H1 (cell line): ENCODE data around the gene RABEP2. TPM values are rescaled to one million over a fixed set of nuclear protein-coding genes. Genes with fewer than 3 reads are reported as not detected.
A peak's percentile ranks its signal among the peaks of the same experiment; 100 is the strongest.

Experiments
- CTCF ChIA-PET: fragments of 300-600 bp; sonication (Branson Sonifier 250); formaldehyde crosslinking; loops from one replicate; lab custom pipeline; 2021; ENCODE audit not compliant: partially characterized antibody; lab: Charles Lee
- POLR2A ChIA-PET: fragments of 300-600 bp; sonication (Branson Sonifier 250); formaldehyde crosslinking; loops from one replicate; lab custom pipeline; 2021; ENCODE audit warnings: inconsistent platforms; ENCODE audit not compliant: partially characterized antibody; lab: Charles Lee
- DNase-seq, 2 experiments: peaks; one replicate each; pipeline versions ENCODE4 v3.0.0 to v3.0.0-alpha.2; 2010 to 2022; ENCODE audit warnings: low spot score in 2 of 2, low read depth in 1 of 2, mixed read lengths in 1 of 2
- FAIRE-seq: peaks from 2 replicates; lab custom pipeline; 2011; peaks lifted over from hg19 to GRCh38; lab: Jason Lieb, UNC
- H2AFZ ChIP-seq: 2 replicates; pipeline ENCODE4 v1.8.1; 2012; ENCODE audit warnings: low read length, inconsistent platforms
- H2AK5ac ChIP-seq: 2 replicates; pipeline ENCODE4 v1.6.1; 2013; ENCODE audit warnings: low read depth, low read length
- H2BK120ac ChIP-seq: replicated peaks from 2 replicates; pipeline ENCODE3; 2013; ENCODE audit warnings: low read depth, low read length, inconsistent platforms
- H2BK12ac ChIP-seq: 2 replicates; pipeline ENCODE4 v1.6.1; 2013; ENCODE audit warnings: low read depth, low read length
- H2BK15ac ChIP-seq: 2 replicates; pipeline ENCODE4 v1.6.1; 2013; ENCODE audit warnings: low read length
- H2BK20ac ChIP-seq: 2 replicates; pipeline ENCODE4 v1.6.1; 2013; ENCODE audit warnings: low read length
- H2BK5ac ChIP-seq: 2 replicates; pipeline ENCODE4 v1.6.1; 2013; ENCODE audit warnings: low read depth, low read length
- H3K14ac ChIP-seq: 2 replicates; pipeline ENCODE4 v1.6.1; 2013; ENCODE audit warnings: inconsistent platforms; ENCODE audit not compliant: insufficient read length
- H3K18ac ChIP-seq: 2 replicates; pipeline ENCODE4 v1.6.1; 2013; ENCODE audit warnings: low read length; ENCODE audit errors: extremely low read depth
- H3K23ac ChIP-seq: 2 replicates; pipeline ENCODE4 v1.6.1; 2013; ENCODE audit warnings: inconsistent platforms; ENCODE audit not compliant: insufficient read length
- H3K23me2 ChIP-seq: 2 replicates; pipeline ENCODE4 v1.6.1; 2013; ENCODE audit warnings: low read depth, low read length
- H3K27ac ChIP-seq: 2 replicates; pipeline ENCODE4 v1.6.1; 2011; ENCODE audit warnings: low read depth, low read length, inconsistent platforms
- H3K27me3 ChIP-seq, 4 experiments: replicated peaks in 1 of 4; 1 replicate in 1 of 4; 2 replicates in 3 of 4; pipeline versions ENCODE4 v1.6.1 to v1.8.1; 2011 to 2013; ENCODE audit warnings: low read length in 3 of 4, mild to moderate bottlenecking in 3 of 4, inconsistent platforms in 2 of 4, mixed read lengths in 2 of 4, moderate library complexity in 1 of 4; ENCODE audit not compliant: control insufficient read depth in 3 of 4, insufficient read depth in 3 of 4; ENCODE audit errors: extremely low read depth in 1 of 4
- H3K36me3 ChIP-seq, 4 experiments: 2 replicates each; pipeline versions ENCODE4 v1.6.1 to v1.8.1; 2011 to 2013; ENCODE audit warnings: mild to moderate bottlenecking in 4 of 4, low read length in 3 of 4, moderate library complexity in 2 of 4, control low read depth in 1 of 4, inconsistent platforms in 1 of 4; ENCODE audit not compliant: insufficient read depth in 4 of 4, control insufficient read depth in 2 of 4
- H3K4ac ChIP-seq: replicated peaks from 2 replicates; pipeline ENCODE3; 2013; ENCODE audit warnings: low read length, low read depth, mixed read lengths, inconsistent platforms; ENCODE audit not compliant: insufficient read length
- H3K4me1 ChIP-seq, 4 experiments: replicated peaks in 1 of 4; 1 replicate in 1 of 4; 2 replicates in 3 of 4; pipeline versions ENCODE4 v1.6.1 to v1.8.1; 2011 to 2013; ENCODE audit warnings: low read length in 3 of 4, inconsistent platforms in 2 of 4, mixed read lengths in 1 of 4; ENCODE audit not compliant: insufficient read depth in 4 of 4, control insufficient read depth in 3 of 4
- H3K4me2 ChIP-seq, 2 experiments: 2 replicates each; pipeline versions ENCODE4 v1.6.1 to v1.8.1; 2011 to 2013; ENCODE audit warnings: low read depth in 2 of 2, low read length in 2 of 2, control low read depth in 1 of 2, inconsistent platforms in 1 of 2, mild to moderate bottlenecking in 1 of 2; ENCODE audit not compliant: insufficient read depth in 1 of 2
- H3K4me3 ChIP-seq, 4 experiments: fragments of 200-600, 300-600 bp in 1 of 4; sonication (generic), shearing (Covaris generic), sonication (Bioruptor Twin) in 1 of 4; 2 replicates each; pipeline versions ENCODE4 v1.5.1 to v1.8.1; 2011 to 2016; ENCODE audit warnings: low read length in 4 of 4, low read depth in 3 of 4, control low read depth in 2 of 4, inconsistent platforms in 2 of 4, mild to moderate bottlenecking in 2 of 4, mixed read lengths in 1 of 4, moderate library complexity in 1 of 4; ENCODE audit not compliant: insufficient read depth in 2 of 4; ENCODE audit errors: extremely low read depth in 1 of 4
- H3K56ac ChIP-seq: replicated peaks from 2 replicates; pipeline ENCODE3; 2013; ENCODE audit warnings: low read depth, mild to moderate bottlenecking, mixed read lengths, low read length, inconsistent platforms; ENCODE audit not compliant: insufficient read length
- H3K79me1 ChIP-seq: 2 replicates; pipeline ENCODE4 v1.6.1; 2013; ENCODE audit warnings: low read depth, low read length, control low read depth
- H3K79me2 ChIP-seq, 2 experiments: 2 replicates each; pipeline versions ENCODE4 v1.6.1 to v1.8.1; 2012 to 2013; ENCODE audit warnings: low read length in 2 of 2, mild to moderate bottlenecking in 2 of 2, inconsistent platforms in 1 of 2; ENCODE audit not compliant: insufficient read depth in 2 of 2, control insufficient read depth in 1 of 2
- H3K9ac ChIP-seq, 4 experiments: replicated peaks in 1 of 4; 1 replicate in 1 of 4; 2 replicates in 3 of 4; pipeline versions ENCODE4 v1.6.1 to v1.8.1; 2011 to 2013; ENCODE audit warnings: low read depth in 3 of 4, low read length in 3 of 4, control low read depth in 2 of 4, mild to moderate bottlenecking in 2 of 4, moderate library complexity in 2 of 4, inconsistent platforms in 1 of 4; ENCODE audit errors: extremely low read depth in 1 of 4
- H3K9me3 ChIP-seq, 2 experiments: 2 replicates each; pipeline versions ENCODE4 v1.6.1 to v1.8.1; 2012 to 2013; ENCODE audit warnings: mild to moderate bottlenecking in 2 of 2, moderate library complexity in 2 of 2, control low read depth in 1 of 2, inconsistent platforms in 1 of 2, low read depth in 1 of 2, low read length in 1 of 2, mixed read lengths in 1 of 2; ENCODE audit not compliant: insufficient read depth in 2 of 2
- H4K20me1 ChIP-seq, 2 experiments: replicated peaks in 1 of 2; 2 replicates each; pipeline versions ENCODE3 to v1.8.1; 2011 to 2013; ENCODE audit warnings: inconsistent platforms in 2 of 2, low read length in 2 of 2, mild to moderate bottlenecking in 1 of 2; ENCODE audit not compliant: insufficient read depth in 2 of 2, control insufficient read depth in 1 of 2
- H4K5ac ChIP-seq: 2 replicates; pipeline ENCODE4 v1.6.1; 2013; ENCODE audit warnings: low read length, low read depth, mixed read lengths, inconsistent platforms; ENCODE audit not compliant: insufficient read length
- H4K8ac ChIP-seq: 2 replicates; pipeline ENCODE4 v1.8.0; 2013; ENCODE audit warnings: mild to moderate bottlenecking, moderate library complexity, low read length, inconsistent platforms; ENCODE audit not compliant: insufficient read depth; ENCODE audit errors: extremely low read depth
- H4K91ac ChIP-seq: replicated peaks from 2 replicates; pipeline ENCODE3; 2013; ENCODE audit warnings: low read length, mixed read lengths, inconsistent platforms; ENCODE audit not compliant: insufficient read length
- BACH1 ChIP-seq: IDR thresholded peaks from 2 replicates; pipeline ENCODE4 v1.6.1; 2012; ENCODE audit warnings: low read length, improper control_type of control experiment
- BRCA1 ChIP-seq: IDR thresholded peaks from 2 replicates; pipeline ENCODE4 v1.6.1; 2012; ENCODE audit warnings: low read depth, low read length, improper control_type of control experiment
- KDM4A ChIP-seq: IDR thresholded peaks from one replicate; pipeline ENCODE4 v1.7.1; 2012; ENCODE audit warnings: low read depth, mild to moderate bottlenecking, moderate library complexity, low read length, inconsistent platforms; ENCODE audit not compliant: severe bottlenecking
- NANOG ChIP-seq: IDR thresholded peaks from 2 replicates; pipeline ENCODE4 v1.6.1; 2011; ENCODE audit warnings: low read length, low read depth, mild to moderate bottlenecking, inconsistent platforms; ENCODE audit not compliant: insufficient read depth, poor library complexity, severe bottlenecking
- RFX5 ChIP-seq: IDR thresholded peaks from 2 replicates; pipeline ENCODE4 v1.6.1; 2011; ENCODE audit warnings: low read depth, low read length, improper control_type of control experiment, borderline replicate concordance
- SP2 ChIP-seq: IDR thresholded peaks from 2 replicates; pipeline ENCODE4 v1.6.1; 2012; ENCODE audit warnings: mild to moderate bottlenecking, low read length, inconsistent platforms
- ZNF274 ChIP-seq: IDR thresholded peaks from 2 replicates; pipeline ENCODE4 v1.7.0; 2012; ENCODE audit warnings: low read length, borderline replicate concordance; ENCODE audit errors: extremely low read depth
- WGBS, 2 experiments: shearing (Covaris generic) in 1 of 2; methylation state at CpG; one replicate each; pipeline versions ENCODE4 v1.1.6 to v1.1.7; 2013 to 2015; ENCODE audit warnings: low lambda C conversion rate in 2 of 2, mixed read lengths in 2 of 2, inconsistent platforms in 1 of 2, low coverage in 1 of 2, missing lambda C conversion rate in 1 of 2; ENCODE audit not compliant: insufficient replicate concordance in 2 of 2, insufficient coverage in 1 of 2, insufficient read length in 1 of 2; ENCODE audit errors: extremely low coverage in 1 of 2, missing lambda C conversion rate in 1 of 2; 5-methylcytosine and 5-hydroxymethylcytosine counted together
- polyA plus RNA-seq, 7 experiments: library from polyadenylated mRNA; depleted of rRNA in 3 of 7; stranded (reverse) in 5 of 7; unstranded in 2 of 7; fragments of >200 nt in 5 of 7; fragments of 200-250 nt in 2 of 7; gene quantifications; 1 replicate in 5 of 7; 2 replicates in 1 of 7; 4 replicates in 1 of 7; pipeline versions ENCODE4 v1.2.1 to v1.2.3, GENCODE V29; 2011 to 2013; ENCODE audit warnings: missing spikeins in 2 of 7, mixed read lengths in 2 of 7
- total RNA-seq: library from RNA; stranded (reverse); fragmentation: NEBNext Ultra II Directional; extraction: Animal tissue kit (Norgen Biotek cat#: 25700); gene quantifications from 2 replicates; pipeline ENCODE4 v1.2.1, GENCODE V29; 2021
- TF ChIP-seq, protein P1 (sequence below): IDR thresholded peaks from 2 replicates; pipeline ENCODE4 v1.6.1; 2012; ENCODE audit warnings: inconsistent platforms
- TF ChIP-seq, protein P2 (sequence below): IDR thresholded peaks from 2 replicates; pipeline ENCODE4 v1.6.1; 2011; ENCODE audit warnings: low read depth, mild to moderate bottlenecking, low read length; ENCODE audit not compliant: insufficient read depth
- TF ChIP-seq, protein P3 (sequence below), 3 experiments: IDR thresholded peaks; 1 replicate in 2 of 3; 2 replicates in 1 of 3; pipeline versions ENCODE4 v1.5.1 to v1.6.1; 2011; ENCODE audit warnings: low read length in 3 of 3, mild to moderate bottlenecking in 3 of 3, inconsistent platforms in 2 of 3, low read depth in 1 of 3, moderate library complexity in 1 of 3; ENCODE audit not compliant: insufficient read depth in 1 of 3; ENCODE audit errors: control extremely low read depth in 1 of 3

The RABEP2 gene
- total and polyA plus RNA-seq, 2 of the 8 experiments (the other 6 are each of a cell fraction or from before 2014, with no cell fraction given): 10.4 to 14.9 TPM

GRCh38 chr16:28901862-28902261 is 23.2 kb downstream of the RABEP2 start:
- Histone ChIP-seq H2AK5ac (no peak overlapping the region), H2BK12ac (no peak overlapping the region), H4K20me1 (peaks cover 0 to 3% of the 10 kb centered on the region in 2 experiments), H3K4me2 (no peak overlapping the region), H2AFZ (no peak overlapping the region), H4K91ac (no peak overlapping the region), H3K79me1 (no peaks in the 10 kb centered on the region), H3K23me2 (no peaks in the 10 kb centered on the region), H4K5ac (no peak overlapping the region), H3K36me3 (no peaks in the 10 kb centered on the region; a peak in 1 of 8 replicates), H2BK5ac (peak overlapping the region; percentile 66; the same call in 1 of the 2 replicates), H3K4me3 (no peak overlapping the region), H3K27ac (no peak overlapping the region), H2BK15ac (no peak overlapping the region), H3K27me3 (no peaks in the 10 kb centered on the region), H3K79me2 (no peaks in the 10 kb centered on the region), H3K18ac (no peak overlapping the region), H3K56ac (no peak overlapping the region), H3K4ac (no peak overlapping the region), H3K4me1 (no peaks in the 10 kb centered on the region; a peak in 1 of 7 replicates), H4K8ac (no peak overlapping the region), H3K14ac (no peak overlapping the region), H3K23ac (no peak overlapping the region), H2BK20ac (no peak overlapping the region), H2BK120ac (no peak overlapping the region), H3K9me3 (no peaks in the 10 kb centered on the region), H3K9ac (no peak overlapping the region)
- 94% methylated on average over 15 of the region's 15 CpGs; no CpG with 5 or more reads in 1 of the 2 experiments for WGBS, 2 experiments
- CTCF ChIA-PET: interaction anchor here (0.8 to 1.0 kb wide), 2 partner anchors 13 to 39 kb away, joined by 3 to 6 read pairs; no protein-coding TSS in a partner anchor
- POLR2A ChIA-PET: interaction anchor here (0.8 to 2.9 kb wide), 5 partner anchors 12 to 63 kb away, joined by 3 to 6 read pairs (median 4); no protein-coding TSS in a partner anchor
- DNase-seq: no peak
- FAIRE-seq: no peak
- TF ChIP-seq RFX5: no peak
- TF ChIP-seq, protein P1, sequence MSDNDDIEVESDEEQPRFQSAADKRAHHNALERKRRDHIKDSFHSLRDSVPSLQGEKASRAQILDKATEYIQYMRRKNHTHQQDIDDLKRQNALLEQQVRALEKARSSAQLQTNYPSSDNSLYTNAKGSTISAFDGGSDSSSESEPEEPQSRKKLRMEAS: no peak
- TF ChIP-seq KDM4A: no peak
- TF ChIP-seq, protein P2, sequence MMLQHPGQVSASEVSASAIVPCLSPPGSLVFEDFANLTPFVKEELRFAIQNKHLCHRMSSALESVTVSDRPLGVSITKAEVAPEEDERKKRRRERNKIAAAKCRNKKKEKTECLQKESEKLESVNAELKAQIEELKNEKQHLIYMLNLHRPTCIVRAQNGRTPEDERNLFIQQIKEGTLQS: no peak
- no peak for TF ChIP-seq SP2
- TF ChIP-seq NANOG: no peak
- no peak for TF ChIP-seq BACH1
- no peak for TF ChIP-seq BRCA1
- TF ChIP-seq ZNF274: no peak
- TF ChIP-seq, protein P3, sequence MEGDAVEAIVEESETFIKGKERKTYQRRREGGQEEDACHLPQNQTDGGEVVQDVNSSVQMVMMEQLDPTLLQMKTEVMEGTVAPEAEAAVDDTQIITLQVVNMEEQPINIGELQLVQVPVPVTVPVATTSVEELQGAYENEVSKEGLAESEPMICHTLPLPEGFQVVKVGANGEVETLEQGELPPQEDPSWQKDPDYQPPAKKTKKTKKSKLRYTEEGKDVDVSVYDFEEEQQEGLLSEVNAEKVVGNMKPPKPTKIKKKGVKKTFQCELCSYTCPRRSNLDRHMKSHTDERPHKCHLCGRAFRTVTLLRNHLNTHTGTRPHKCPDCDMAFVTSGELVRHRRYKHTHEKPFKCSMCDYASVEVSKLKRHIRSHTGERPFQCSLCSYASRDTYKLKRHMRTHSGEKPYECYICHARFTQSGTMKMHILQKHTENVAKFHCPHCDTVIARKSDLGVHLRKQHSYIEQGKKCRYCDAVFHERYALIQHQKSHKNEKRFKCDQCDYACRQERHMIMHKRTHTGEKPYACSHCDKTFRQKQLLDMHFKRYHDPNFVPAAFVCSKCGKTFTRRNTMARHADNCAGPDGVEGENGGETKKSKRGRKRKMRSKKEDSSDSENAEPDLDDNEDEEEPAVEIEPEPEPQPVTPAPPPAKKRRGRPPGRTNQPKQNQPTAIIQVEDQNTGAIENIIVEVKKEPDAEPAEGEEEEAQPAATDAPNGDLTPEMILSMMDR (IDR thresholded peaks at IDR 0.05; ENCODE audit: control extremely low read depth in 1 of 3, insufficient read depth in 1 of 3, low read depth in 1 of 3, low read length in 3 of 3): no peak
